GM23338 (cell line): ENCODE measurements around the gene NPLOC4. TPM values are rescaled to one million over a fixed set of nuclear protein-coding genes. Genes with fewer than 3 reads are reported as not detected.
"Not testable (repeated sequence)": the region's sequence is repeated elsewhere in the genome, so short reads cannot be mapped to it uniquely, and the experiment has no call there.

Experiments used
- ATAC-seq: fragments of 200-7000 bp; cut with Tn5 transposase; 3 replicates; pipeline ENCODE4 v1.9.1; 2020
- DNase-seq: peaks from one replicate; pipeline ENCODE4 v3.0.0-alpha.2; 2015; ENCODE audit warnings: low spot score
- H2AFZ ChIP-seq: fragments of 200-600 bp; sonication (generic); 2 replicates; pipeline ENCODE4 v1.8.0; 2016; ENCODE audit warnings: antibody characterized with exemption, mild to moderate bottlenecking, moderate library complexity
- H3F3A ChIP-seq: fragments of 200-600 bp; sonication (generic); replicated peaks from 2 replicates; pipeline ENCODE4 v1.8.0; 2017; ENCODE audit warnings: antibody characterized with exemption, mixed run types, low read depth
- H3K27ac ChIP-seq: fragments of 200-600 bp; sonication (generic); 2 replicates; pipeline ENCODE4 v1.6.1; 2016; ENCODE audit warnings: low read depth
- H3K27me3 ChIP-seq: fragments of 200-600 bp; sonication (generic); 2 replicates; pipeline ENCODE4 v1.8.0; 2016; ENCODE audit warnings: mild to moderate bottlenecking, mixed run types, moderate library complexity; ENCODE audit not compliant: insufficient read depth
- H3K36me3 ChIP-seq: fragments of 200-600 bp; sonication (generic); 2 replicates; pipeline ENCODE4 v1.8.0; 2016; ENCODE audit warnings: mild to moderate bottlenecking; ENCODE audit not compliant: insufficient read depth
- H3K4me1 ChIP-seq: fragments of 200-600 bp; sonication (generic); 2 replicates; pipeline ENCODE4 v1.8.0; 2016; ENCODE audit warnings: mild to moderate bottlenecking, moderate library complexity; ENCODE audit not compliant: insufficient read depth
- H3K4me2 ChIP-seq: fragments of 200-600 bp; sonication (generic); 2 replicates; pipeline ENCODE4 v1.7.1; 2017; ENCODE audit warnings: mixed run types
- H3K4me3 ChIP-seq: fragments of 200-600 bp; sonication (generic); 2 replicates; pipeline ENCODE4 v1.6.1; 2016; ENCODE audit warnings: mixed run types
- H3K79me2 ChIP-seq: fragments of 200-600 bp; sonication (generic); replicated peaks from 2 replicates; pipeline ENCODE4 v1.8.0; 2017; ENCODE audit warnings: mild to moderate bottlenecking; ENCODE audit not compliant: insufficient read depth
- H3K9me2 ChIP-seq: fragments of 200-600 bp; sonication (generic); 2 replicates; pipeline ENCODE4 v1.8.0; 2017; ENCODE audit not compliant: insufficient read depth
- H4K20me1 ChIP-seq: fragments of 200-600 bp; sonication (generic); replicated peaks from 2 replicates; pipeline ENCODE4 v1.8.0; 2017; ENCODE audit warnings: mild to moderate bottlenecking; ENCODE audit not compliant: insufficient read depth
- H3K27ac Mint-ChIP-seq: 2 replicates; pipeline ENCODE4 v1.8.0; 2020; ENCODE audit warnings: inconsistent platforms, mild to moderate bottlenecking, moderate library complexity, mixed read lengths
- H3K27me3 Mint-ChIP-seq: 3 replicates; pipeline ENCODE4 v1.8.0; 2022; ENCODE audit warnings: low read depth, mild to moderate bottlenecking, moderate library complexity, mixed read lengths, inconsistent platforms; ENCODE audit not compliant: insufficient read depth, poor library complexity
- H3K36me3 Mint-ChIP-seq: 3 replicates; pipeline ENCODE4 v1.8.0; 2021; ENCODE audit warnings: low read depth, mild to moderate bottlenecking, inconsistent platforms, moderate library complexity, mixed read lengths
- H3K4me1 Mint-ChIP-seq: 3 replicates; pipeline ENCODE4 v1.8.0; 2020; ENCODE audit warnings: mild to moderate bottlenecking, inconsistent platforms, mixed read lengths
- H3K4me3 Mint-ChIP-seq: 3 replicates; pipeline ENCODE4 v1.8.0; 2021; ENCODE audit warnings: moderate library complexity, mild to moderate bottlenecking, inconsistent platforms, mixed read lengths
- H3K9me3 Mint-ChIP-seq: 3 replicates; pipeline ENCODE4 v1.8.0; 2020; ENCODE audit warnings: moderate library complexity, mild to moderate bottlenecking, inconsistent platforms, mixed read lengths
- CTCF ChIP-seq, 2 experiments: fragments of 200-600 bp in 1 of 2; sonication (generic) in 1 of 2; conservative IDR thresholded peaks; 2 replicates each; pipeline versions ENCODE4 v1.5.1 to v1.6.1; 2016 to 2017; ENCODE audit warnings: antibody characterized with exemption in 2 of 2, low read depth in 2 of 2, mild to moderate bottlenecking in 2 of 2, moderate library complexity in 1 of 2
- ETS1 ChIP-seq: IDR thresholded peaks from 2 replicates; pipeline ENCODE4 v1.6.1; 2016; ENCODE audit warnings: antibody characterized with exemption
- JUNB ChIP-seq: IDR thresholded peaks from one replicate; pipeline ENCODE4 v1.6.1; 2016; ENCODE audit warnings: antibody characterized with exemption; ENCODE audit not compliant: unreplicated experiment
- POLR2AphosphoS5 ChIP-seq: IDR thresholded peaks from 2 replicates; pipeline ENCODE4 v1.6.1; 2016; ENCODE audit warnings: antibody characterized with exemption, low read depth
- polyA plus RNA-seq: library from polyadenylated mRNA; unstranded; fragments of >200 nt; fragmentation: Nextera tagmentation; extraction: Ambion mirVana; gene quantifications from 2 replicates; pipeline ENCODE4 v1.2.1, GENCODE V29; 2016
- total RNA-seq: library from RNA; depleted of rRNA; stranded (reverse); fragments of >200 nt; shearing (Covaris generic); gene quantifications from 2 replicates; pipeline ENCODE4 v1.2.3, GENCODE V29; 2014

The NPLOC4 gene
- total and polyA plus RNA-seq, 2 experiments from 2014 or later = 24.1 to 79.1 TPM

- H3K4me3 Mint-ChIP-seq, H3K27ac Mint-ChIP-seq: not testable (repeated sequence)
- H3K27ac ChIP-seq = peak overlapping the region; percentile 84
These were observed 38.8 kb upstream of the NPLOC4 start for GRCh38 chr17:81675515-81676221.

GRCh38 chr17:81673561-81674258 is 36.8 kb upstream of the NPLOC4 start:
- Histone ChIP-seq H3K4me3 (no peak overlapping the region), H3K79me2 (peaks cover 12% of the 10 kb centered on the region), H3F3A (peaks cover 19% of the 10 kb centered on the region; the same call in 1 of the 2 replicates), H3K27me3 (no peaks in the 10 kb centered on the region), H3K36me3 (peaks cover 24% of the 10 kb centered on the region), H4K20me1 (peaks cover 3% of the 10 kb centered on the region; the same call in 1 of the 2 replicates), H3K27ac (no peak overlapping the region), H3K4me1 (no peaks in the 10 kb centered on the region), H3K4me2 (no peak overlapping the region), H2AFZ (no peak overlapping the region), H3K9me2 (no peaks in the 10 kb centered on the region)
- Mint-ChIP-seq H3K4me1 (peaks cover 5% of the 10 kb centered on the region; the same call in 2 of the 3 replicates), H3K27me3 (peaks cover 24% of the 10 kb centered on the region), H3K36me3 (peaks cover 60% of the 10 kb centered on the region), H3K27ac (no peak overlapping the region), H3K4me3 (no peak overlapping the region), H3K9me3 (no peaks in the 10 kb centered on the region)
- ATAC-seq (no peak), DNase-seq (no peak)
- TF ChIP-seq CTCF (conservative IDR thresholded peaks at IDR 0.05; ENCODE audit: low read depth in 2 of 2) = no peak
- no peak for TF ChIP-seq JUNB
- 0 out of 2 replicates have a peak, but pooled peaks have one; percentile 10 for TF ChIP-seq POLR2AphosphoS5
- no peak for TF ChIP-seq ETS1

More at GRCh38 chr17:81675515-81676221, 38.8 kb upstream of the NPLOC4 start:
- not testable (repeated sequence) for H3K9me3 Mint-ChIP-seq, H2AFZ ChIP-seq, H3K27me3 ChIP-seq, H3K4me3 ChIP-seq, H3K4me1 Mint-ChIP-seq, H3K79me2 ChIP-seq, H3K4me1 ChIP-seq, H3K9me2 ChIP-seq, H4K20me1 ChIP-seq, H3K4me2 ChIP-seq
- DNase-seq (peak; percentile 39), ATAC-seq (peak; percentile 28)
- H3K36me3 Mint-ChIP-seq = peaks cover 42% of the 10 kb centered on the region
- H3K36me3 ChIP-seq = peaks cover 13% of the 10 kb centered on the region
- TF ChIP-seq CTCF (conservative IDR thresholded peaks at IDR 0.05; ENCODE audit: low read depth in 2 of 2) = peak; percentile 55 to 56
- H3K27me3 Mint-ChIP-seq = peaks cover 19% of the 10 kb centered on the region
- H3F3A ChIP-seq = peaks cover 12% of the 10 kb centered on the region; the same call in 1 of the 2 replicates
